NOMO-1 treated with dmso at 0.1 percent for 144 hours (cell line): Measurements from ENCODE around the gene RNF130.
"Not testable (repeated sequence)": the region's sequence is repeated elsewhere in the genome, so short reads cannot be mapped to it uniquely, and the experiment has no call there.

ENCODE experiments used
- DNase-seq: peaks from one replicate; lab custom pipeline; 2025; ENCODE audit not compliant: unreplicated experiment; lab: John Stamatoyannopoulos, UW

Gene RNF130

DNA sequence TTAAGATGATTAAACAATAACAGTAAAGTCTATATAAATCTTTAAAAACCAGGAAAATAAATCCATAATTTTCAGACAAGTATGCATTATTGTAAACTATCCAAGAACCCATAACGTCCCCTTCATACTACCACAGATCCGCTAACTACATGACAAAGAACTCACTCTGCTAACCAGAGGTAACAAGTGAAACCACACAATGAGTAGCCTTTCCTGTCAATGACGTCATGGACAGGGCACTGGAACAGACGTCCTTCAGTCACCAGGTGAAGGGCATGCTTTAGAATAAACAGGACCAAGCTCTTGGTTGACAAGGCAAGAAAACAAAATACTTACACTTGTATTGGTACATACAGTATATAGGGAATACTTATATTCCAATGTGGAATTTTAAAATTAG, 45.2 kb downstream of the RNF130 start:
- no peak for DNase-seq

DNA sequence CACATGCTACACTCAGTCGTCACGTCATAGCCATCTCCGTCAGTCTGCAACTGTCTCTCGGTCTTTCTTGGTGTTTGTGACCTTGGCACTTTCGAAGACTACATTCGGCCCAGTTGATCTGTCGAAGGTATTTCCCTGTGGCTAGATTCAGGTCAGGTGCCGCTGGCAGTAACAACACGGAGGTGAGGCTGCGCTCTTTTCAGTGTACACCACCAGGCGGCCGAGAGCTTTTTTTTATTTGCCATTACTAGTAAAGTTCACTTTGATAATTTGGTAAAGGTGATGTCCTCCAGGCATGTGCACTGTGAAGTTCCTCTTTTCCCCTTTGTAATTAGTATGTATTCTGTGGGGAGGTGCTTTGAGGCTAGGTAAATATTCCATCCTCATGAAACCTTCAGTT, 49.7 kb downstream of the RNF130 start:
- DNase-seq = no peak

DNA sequence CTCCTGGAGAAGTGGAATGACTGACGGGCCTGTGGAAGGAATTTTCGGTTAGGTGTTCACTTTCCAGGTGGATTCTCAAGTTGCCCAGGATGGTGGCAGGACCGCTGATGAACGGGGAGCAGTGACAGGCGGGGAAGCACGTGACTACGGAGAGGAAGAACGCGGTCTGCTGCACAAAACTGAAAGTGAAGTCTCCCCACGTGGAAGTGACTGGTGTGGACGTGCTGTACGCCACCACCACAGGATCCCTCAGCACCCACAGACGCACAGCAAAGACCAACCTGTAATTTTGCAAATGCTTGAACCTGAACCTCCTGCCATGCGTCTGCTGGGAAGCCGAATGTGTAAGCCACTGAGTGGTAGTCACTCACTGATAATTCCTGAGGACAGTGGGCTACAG, 51.4 kb downstream of the RNF130 start:
- no peak for DNase-seq

DNA sequence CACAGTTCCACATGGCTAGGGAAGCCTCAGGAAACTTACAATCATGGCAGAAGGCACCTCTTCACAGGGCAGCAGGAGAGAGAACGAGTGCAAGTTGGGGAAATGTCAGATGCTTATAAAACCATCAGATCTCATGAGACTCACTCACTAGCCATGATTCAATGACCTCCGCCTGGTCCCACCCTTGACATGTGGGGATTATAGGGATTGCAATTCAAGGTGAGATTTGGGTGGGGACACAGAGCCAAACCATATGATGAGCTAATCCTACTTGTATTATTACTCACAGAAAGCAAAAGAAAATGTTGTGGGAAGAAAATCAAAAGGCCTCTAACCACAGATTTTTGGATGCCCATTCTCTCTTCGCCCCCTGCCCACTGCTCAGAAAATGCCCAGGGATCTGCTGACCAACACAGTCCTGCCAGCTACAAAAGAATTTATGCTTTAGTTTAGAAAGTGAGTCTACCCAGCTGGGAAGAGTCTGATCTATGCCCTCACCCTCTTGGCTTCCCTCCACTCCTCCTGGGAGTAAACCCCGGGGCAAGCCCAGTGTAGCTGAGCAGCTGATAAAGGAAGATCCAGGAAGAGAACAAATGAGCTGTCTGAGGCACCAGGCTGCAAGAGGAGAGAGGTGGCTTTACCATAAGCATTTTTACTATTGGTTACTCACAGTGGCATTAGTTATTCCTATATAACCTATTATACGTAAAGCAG, 53.1 kb downstream of the RNF130 start:
- no peak for DNase-seq

DNA sequence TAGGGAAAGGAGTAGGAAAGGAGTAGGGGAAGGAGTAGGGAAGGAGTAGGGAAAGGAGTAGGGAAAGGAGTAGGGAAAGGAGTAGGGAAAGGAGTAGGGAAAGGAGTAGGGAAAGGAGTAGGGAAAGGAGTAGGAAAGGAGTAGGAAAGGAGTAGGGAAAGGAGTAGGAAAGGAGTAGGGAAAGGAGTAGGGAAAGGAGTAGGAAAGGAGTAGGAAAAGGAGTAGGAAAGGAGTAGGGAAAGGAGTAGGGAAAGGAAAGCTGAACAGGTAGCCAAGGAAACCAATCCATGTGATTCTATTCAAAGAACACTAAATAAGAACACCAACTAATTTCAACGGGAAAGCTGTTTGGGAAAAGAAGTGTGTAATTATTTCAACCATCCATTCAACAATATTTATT, 56.0 kb downstream of the RNF130 start:
- not testable (repeated sequence) for DNase-seq

DNA sequence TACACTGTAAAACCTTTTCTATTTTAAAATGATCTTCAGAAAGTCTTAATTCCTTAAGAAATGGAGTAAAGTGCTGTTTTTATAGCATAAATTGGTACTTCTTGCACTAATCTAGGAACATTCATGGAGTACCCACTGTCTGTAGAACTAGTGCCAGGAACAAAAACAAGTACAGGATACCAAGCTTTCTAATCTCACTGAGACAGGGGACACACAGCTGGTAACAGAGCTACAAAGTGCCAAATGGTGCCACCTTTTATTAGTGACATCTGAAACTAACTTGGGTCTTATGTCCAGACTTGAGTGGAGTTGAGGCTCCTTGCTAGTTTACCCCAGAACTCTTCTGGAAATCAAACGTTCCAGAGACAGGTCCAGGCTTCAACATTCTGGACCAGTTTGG, 57.9 kb downstream of the RNF130 start:
- DNase-seq = no peak

DNA sequence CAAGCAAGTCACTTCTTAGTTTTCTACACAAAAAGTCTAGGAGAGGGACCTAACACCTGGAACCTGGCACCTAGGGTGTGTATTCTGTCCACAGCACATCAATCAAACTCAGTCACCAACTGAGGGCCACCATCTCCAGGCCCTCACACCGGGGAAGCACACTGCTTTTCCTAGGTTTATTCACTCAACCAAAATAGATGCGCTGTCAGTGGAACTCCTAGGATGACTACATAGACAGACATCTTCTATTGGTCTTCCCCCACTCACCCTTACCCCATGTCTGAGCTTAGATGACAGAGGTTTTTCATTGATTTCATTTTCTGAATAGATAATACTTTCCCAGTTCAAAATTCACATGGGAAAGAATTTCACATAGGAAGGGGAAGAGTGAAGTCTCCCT, 59.2 kb downstream of the RNF130 start:
- DNase-seq = no peak

DNA sequence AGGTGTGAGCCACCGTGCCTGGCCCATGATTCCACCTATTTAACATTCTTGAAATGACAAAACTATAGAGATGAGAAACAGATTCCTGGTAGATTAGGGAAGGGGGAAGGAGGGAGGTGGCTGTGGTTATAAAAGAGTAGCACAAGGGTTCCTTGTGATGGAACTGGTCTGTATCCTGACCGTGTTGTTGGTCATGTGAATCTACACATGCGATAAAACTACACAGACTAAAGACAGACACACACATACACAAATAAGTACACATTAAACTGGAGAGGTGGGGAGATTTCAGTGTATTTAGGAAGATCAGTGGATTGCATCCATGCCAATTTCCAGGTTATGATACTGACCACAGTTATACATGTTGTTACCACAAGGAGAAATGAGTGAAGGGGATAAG, 60.9 kb downstream of the RNF130 start:
- no peak for DNase-seq

DNA sequence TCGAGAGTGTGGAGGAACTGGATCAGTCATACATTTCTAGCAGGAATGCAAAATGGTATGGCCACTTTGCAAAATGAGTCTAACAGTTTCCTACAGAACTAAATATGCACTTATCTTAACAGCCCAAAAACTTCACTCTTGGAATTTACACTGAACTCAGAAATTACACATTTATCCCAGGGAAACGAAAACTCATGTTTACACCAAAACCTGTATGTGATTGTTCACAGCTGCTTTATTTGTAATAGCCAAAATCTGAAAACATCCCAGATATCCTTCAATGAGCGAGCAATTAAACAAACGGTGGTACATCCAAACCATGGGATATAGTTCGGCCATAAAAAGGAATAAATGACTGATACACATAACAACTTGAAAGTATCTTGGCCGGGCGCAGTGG, 62.0 kb downstream of the RNF130 start:
- DNase-seq = no peak

DNA sequence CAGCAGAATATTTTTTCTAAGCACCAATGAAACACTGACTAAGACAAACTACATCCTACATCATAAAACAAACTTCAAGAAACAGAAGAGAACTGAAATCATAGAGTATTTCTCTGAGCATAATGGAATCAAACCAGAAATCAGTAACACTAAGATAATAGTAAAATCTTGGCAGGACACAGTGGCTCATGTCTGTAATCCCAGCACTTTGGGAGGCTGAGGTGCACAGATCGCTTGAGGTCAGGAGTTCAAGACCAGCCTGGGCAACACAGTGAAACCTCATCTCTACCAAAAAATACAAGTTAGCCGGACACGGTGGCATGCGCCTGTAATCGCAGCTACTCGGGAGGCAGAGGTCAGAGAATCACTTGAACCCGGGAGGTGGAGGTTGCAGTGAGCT, 63.1 kb downstream of the RNF130 start:
- no peak for DNase-seq

DNA sequence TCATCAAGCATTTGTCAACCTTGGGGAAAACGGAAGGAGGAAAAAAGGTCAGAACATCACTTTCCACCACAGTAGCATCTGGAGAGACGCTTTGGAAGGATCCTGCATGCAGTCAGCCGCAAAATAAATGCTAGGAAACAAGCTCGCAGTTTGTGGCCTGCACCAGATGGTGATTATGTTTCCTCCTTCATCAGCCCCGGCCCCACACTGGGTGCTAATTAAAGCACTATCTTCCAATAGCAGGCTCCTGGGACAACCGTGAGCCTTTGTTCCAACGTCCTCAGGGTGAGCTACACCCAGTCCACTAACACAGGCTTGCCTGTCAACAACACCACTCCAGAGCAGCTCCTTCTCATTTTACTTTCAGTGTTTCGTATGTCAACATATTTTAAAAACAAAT, 64.0 kb downstream of the RNF130 start:
- DNase-seq = no peak

DNA sequence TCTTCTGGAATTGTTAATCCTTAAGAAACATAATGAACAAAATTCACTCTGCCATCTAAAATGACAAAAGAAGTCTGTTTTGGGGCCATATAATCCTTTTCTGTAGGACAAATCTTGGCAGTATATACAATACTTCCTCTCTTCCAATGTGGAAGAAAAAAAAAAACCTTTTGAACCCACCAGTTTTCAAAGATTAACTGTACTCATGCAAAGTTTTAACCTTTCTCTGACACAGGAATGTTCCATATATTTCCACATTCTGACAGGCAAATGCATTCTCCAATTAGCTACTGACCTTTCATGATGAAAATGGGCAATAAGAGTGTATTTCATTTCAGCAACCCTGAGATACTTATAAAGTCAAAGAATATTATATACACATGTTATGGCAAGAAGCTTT, 65.4 kb downstream of the RNF130 start:
- DNase-seq = no peak

DNA sequence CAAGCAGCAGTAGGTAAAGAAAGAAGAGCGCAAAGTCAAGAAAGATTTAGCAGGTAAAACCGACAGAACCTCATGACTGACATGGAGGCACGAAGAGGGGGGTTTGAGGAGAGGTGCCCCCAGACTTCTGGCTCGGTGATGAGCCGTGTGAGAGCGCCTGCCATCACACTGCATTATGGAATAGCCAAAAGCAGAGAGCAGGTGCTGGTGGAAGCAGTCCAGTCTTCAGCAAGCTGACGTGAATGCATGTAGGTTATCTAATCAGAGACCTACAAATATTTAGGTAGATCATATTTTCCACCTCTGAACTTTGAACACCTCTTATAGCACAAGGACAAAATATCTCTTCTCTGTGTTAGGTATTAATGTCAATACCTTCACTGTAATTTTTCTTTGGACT, 68.4 kb downstream of the RNF130 start:
- no peak for DNase-seq

DNA sequence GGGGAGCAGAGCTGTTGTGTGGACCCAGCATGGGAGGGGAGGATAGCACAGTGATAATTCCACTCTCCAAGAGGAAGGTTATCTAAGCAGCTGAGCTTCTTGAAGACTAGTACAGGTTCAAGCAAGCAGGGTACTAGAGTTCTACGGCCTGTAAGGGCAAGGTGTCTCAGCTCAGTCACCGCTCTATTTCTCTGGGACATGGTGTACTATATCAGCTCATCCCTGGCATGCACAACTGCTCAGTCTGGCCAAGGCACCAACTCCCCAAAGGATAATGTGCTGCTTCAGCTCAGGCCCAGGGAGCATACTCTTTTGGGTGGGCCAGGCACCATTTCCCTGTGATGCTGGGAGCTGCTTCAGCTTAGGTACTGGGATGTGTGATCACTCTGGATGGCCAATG, 69.8 kb downstream of the RNF130 start:
- DNase-seq = no peak

DNA sequence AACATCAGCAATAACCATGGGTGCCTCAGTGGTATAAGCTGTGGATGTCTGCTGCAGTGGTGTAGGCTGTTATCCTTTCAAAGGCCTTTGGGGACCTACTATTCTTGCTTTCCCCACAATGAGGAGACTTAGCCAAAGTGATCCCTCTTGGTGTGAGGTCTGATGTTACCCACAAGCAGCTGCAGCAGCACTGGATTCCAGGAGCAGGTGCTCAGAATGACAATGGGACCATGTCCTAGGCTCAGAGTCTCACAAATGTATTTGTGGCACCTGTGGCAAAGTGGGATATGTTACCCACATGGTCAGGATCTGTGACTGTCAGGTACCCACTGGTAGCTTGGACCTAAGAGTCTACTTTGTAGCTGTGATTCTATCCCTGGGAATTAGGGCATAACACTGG, 70.4 kb downstream of the RNF130 start:
- DNase-seq = no peak

DNA sequence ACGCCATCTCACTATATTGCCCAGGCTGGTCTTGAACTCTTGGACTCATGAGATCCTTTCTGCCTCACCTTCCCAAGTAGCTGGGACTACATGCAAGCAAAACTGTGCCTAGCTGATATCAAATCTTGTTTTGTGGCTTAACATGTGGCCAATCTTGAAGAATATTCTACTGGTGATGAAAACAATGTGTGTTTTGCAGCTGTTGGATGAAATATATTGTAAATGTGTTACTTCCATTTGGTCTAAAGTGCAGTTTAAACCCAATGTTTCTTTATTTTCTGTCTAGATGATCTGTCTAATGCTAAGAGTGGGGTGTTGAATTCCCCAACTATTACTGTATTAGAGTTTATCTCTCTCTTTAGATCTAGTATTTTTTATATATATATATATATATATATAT, 73.1 kb downstream of the RNF130 start:
- no peak for DNase-seq

DNA sequence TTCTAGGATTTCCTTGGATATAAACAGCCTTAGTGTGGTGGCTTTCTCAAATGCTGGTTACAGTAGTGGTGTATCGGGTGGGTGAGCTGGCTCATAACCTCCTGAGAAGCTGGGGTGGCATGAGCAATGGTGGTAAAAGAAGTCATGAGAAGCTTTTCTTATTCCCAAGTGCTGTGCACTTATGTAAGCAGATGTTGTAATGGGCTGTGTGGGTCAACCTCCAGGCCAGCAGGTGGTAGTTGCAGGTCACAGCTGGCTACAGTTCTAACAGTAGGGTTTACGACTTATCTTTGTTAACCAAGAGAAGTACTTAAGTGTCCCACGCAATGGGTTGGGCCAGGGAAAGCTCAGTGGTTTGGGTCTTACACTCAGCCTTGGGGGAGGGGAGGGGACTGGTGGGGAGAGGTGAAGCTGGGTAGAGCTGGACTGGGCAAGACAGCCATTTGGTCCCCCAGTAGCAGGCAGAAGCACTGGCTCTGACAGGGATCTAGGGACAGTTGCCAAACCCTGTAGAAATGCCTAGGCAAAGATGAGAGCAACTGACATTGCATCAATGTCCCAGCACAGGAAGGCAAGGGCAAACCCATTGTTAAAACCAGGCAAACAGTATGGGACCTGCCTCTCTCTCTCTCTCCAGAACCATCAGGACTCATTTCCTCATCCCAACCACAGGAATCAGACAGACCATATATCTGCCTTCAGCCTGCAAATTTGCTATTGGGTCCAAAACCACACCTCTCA, 76.8 kb downstream of the RNF130 start:
- DNase-seq = no peak

DNA sequence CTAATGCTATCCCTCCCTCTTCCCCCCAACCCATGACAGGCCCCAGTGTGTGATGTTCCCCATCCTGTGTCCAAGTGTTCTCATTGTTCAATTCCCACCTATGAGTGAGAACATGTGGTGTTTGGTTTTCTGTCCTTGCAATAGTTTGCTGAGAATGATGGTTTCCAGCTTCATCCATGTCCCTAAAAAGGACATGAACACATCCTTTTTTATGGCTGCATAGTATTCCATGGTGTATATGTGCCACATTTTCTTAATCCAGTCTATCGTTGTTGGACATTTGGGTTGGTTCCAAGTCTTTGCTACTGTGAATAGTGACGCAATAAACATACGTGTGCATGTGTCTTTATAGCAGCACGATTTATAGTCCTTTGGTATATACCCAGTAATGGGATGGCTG, 78.7 kb downstream of the RNF130 start:
- DNase-seq = not testable (repeated sequence)

DNA sequence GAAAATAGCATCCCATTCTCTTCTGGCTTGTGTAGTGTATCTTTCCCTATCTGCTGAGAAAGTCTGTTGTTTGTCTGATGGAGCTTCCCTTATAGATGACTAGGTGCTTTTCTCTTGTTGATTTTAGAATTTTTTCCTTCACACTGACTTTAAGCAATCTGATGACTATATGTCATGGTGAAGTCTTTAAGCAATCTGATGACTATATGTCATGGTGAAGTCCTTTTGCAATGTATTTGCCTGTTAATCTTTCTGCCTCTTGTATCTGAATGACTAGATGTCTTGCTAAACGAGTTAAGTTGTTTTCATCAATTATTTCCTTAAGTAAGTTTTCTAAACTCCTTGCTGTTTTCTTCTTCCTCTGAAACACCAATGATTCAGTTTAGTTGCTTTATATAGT, 80.5 kb downstream of the RNF130 start:
- no peak for DNase-seq

DNA sequence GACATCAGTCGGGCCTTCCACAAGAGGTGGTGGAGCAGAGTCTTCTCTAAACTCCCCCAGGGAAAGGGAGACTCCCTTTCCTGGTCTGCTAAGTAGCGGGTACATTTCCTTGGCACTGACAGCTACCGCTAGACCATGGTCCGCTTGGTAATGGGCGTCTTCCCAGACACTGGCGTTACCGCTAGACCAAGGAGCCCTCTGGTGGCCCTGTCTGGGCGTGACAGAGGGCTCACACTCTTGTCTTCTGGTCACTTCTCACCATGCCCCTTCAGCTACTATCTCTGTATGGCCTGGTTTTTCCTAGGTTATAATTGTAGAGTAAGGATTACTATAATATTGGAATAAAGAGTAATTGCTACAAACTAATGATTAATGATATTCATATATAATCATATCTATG, 81.0 kb downstream of the RNF130 start:
- DNase-seq = not testable (repeated sequence)

DNA sequence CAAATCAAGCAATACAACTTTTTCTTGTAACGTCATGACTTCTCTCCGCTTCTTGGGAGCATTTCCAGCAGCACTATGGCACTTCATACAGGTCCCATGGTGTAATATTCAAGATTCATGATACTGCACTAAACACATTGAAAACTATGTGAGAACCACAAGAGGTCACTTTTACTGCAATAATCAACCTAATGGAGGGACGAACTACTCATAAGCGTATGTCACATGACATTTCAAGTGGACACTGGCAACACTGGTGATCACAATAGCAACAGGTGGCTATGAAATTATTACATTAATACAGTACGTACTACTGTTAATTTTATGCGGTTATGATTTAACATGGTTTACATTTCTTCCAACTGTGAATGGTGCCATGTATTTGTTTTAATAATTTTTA, 85.2 kb downstream of the RNF130 start:
- no peak for DNase-seq

DNA sequence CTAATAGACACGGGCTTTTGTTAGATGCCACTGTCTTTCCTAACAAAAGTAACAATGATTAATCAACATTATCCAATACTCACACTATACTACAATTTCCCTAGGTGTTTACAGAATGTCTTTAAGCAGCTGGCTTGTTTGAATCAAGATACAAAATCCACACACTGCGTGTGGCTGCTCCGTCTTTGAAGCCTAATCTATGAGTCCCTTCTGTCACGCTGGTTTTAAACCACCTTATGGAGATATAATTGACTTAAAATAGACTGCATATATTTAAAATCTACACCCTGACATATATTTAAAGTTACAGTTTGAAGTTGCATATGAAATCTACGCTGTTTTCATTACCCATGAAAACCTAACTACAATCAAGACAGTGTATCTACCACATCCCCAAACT, 89.9 kb downstream of the RNF130 start:
- DNase-seq = no peak

DNA sequence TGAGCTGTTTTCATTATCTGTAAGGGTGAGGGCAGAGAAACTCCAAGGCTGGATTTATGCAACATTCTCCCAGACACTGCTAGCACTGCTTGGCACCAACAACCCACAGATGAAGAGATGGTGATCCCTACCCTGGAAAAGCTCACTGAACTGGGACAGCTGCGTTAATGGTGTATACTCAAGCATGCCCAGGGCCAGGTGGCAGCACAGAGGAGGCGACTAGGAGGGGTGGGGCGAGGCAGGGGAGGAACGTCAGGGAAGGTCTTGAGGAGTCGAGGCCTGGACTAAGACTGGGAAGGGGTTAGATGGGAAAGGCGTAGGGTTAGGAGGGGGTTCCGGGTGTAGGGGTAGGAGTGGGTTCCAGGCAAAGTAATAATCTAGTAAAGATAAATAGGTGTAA, 90.8 kb downstream of the RNF130 start:
- DNase-seq = no peak
